NB4 (cell line): ENCODE data around the gene MAP3K5.

Source experiments
- MAX ChIP-seq: IDR thresholded peaks from 2 replicates; pipeline ENCODE4 v1.6.1; 2011; ENCODE audit warnings: low read depth, low read length
- MYC ChIP-seq: IDR thresholded peaks from 2 replicates; pipeline ENCODE4 v1.6.1; 2011; ENCODE audit warnings: low read depth, low read length
- POLR2A ChIP-seq: IDR thresholded peaks from 2 replicates; pipeline ENCODE4 v1.6.1; 2011; ENCODE audit warnings: mild to moderate bottlenecking; ENCODE audit not compliant: insufficient read length; ENCODE audit errors: extremely low read depth
- TF ChIP-seq, protein P1 (sequence below): IDR thresholded peaks from one replicate; pipeline ENCODE4 v1.5.1; 2012; ENCODE audit warnings: low read depth, low read length

GRCh38 chr6:136784271-136784664 lies 8.0 kb downstream of the MAP3K5 start:
- TF ChIP-seq, protein P1, sequence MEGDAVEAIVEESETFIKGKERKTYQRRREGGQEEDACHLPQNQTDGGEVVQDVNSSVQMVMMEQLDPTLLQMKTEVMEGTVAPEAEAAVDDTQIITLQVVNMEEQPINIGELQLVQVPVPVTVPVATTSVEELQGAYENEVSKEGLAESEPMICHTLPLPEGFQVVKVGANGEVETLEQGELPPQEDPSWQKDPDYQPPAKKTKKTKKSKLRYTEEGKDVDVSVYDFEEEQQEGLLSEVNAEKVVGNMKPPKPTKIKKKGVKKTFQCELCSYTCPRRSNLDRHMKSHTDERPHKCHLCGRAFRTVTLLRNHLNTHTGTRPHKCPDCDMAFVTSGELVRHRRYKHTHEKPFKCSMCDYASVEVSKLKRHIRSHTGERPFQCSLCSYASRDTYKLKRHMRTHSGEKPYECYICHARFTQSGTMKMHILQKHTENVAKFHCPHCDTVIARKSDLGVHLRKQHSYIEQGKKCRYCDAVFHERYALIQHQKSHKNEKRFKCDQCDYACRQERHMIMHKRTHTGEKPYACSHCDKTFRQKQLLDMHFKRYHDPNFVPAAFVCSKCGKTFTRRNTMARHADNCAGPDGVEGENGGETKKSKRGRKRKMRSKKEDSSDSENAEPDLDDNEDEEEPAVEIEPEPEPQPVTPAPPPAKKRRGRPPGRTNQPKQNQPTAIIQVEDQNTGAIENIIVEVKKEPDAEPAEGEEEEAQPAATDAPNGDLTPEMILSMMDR, result no peak
- TF ChIP-seq POLR2A, result no peak
- TF ChIP-seq MAX, result 0 out of 2 replicates have a peak, but pooled peaks have one; percentile 5
- TF ChIP-seq MYC, result no peak
